GM10847 (cell line): ENCODE measurements around the gene SNAP47.

Experiments used
- POLR2A ChIP-seq: IDR thresholded peaks from 2 replicates; pipeline ENCODE4 v1.6.1; 2011; ENCODE audit not compliant: insufficient read length; ENCODE audit errors: extremely low read depth

The SNAP47 gene, protein sequence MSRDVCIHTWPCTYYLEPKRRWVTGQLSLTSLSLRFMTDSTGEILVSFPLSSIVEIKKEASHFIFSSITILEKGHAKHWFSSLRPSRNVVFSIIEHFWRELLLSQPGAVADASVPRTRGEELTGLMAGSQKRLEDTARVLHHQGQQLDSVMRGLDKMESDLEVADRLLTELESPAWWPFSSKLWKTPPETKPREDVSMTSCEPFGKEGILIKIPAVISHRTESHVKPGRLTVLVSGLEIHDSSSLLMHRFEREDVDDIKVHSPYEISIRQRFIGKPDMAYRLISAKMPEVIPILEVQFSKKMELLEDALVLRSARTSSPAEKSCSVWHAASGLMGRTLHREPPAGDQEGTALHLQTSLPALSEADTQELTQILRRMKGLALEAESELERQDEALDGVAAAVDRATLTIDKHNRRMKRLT

GRCh38 chr1:227734856-227735538 lies at the start of gene SNAP47, which contains the start of gene JMJD4:
Gene SNAP47 (plus strand): TSS chr1:227735435. CDS start chr1:227747737, 12,302 bp downstream.
Gene JMJD4 (minus strand): TSS chr1:227735302. CDS start chr1:227735273, 29 bp downstream.
- TF ChIP-seq POLR2A = peak; percentile 82

- TF ChIP-seq POLR2A = no peak
Measured at GRCh38 chr1:227685807-227686206, 49.4 kb upstream of the SNAP47 start.

GRCh38 chr1:227697321-227697864 lies 37.8 kb upstream of the SNAP47 start:
- TF ChIP-seq POLR2A = no peak

- no peak for TF ChIP-seq POLR2A
Measured at GRCh38 chr1:227707846-227708245, 27.4 kb upstream of the SNAP47 start.

DNA sequence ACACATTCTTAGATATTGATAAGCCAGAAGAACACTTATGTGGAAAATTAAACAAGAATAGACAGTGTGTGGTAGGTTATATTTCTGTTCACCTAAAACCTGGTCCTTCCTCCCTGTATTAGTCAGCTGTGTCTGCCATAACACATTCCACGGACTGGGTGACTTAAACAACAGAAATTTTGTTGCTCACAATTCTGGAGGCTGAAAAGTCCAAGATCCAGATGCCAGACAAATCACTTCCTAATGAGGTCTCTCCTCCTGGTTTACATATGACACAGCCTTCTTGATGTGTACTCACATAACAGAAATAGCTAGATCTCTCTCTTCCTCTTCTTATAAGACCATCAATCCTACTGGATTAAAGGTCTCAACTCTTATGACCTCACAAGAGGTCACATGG lies 25.8 kb upstream of the SNAP47 start:
- TF ChIP-seq POLR2A = no peak

GRCh38 chr1:227712648-227713047 lies 22.6 kb upstream of the SNAP47 start:
- no peak for TF ChIP-seq POLR2A

GRCh38 chr1:227718932-227719331 lies 16.3 kb upstream of the SNAP47 start:
- TF ChIP-seq POLR2A = no peak

- no peak for TF ChIP-seq POLR2A
Measured at GRCh38 chr1:227723474-227723873, 11.8 kb upstream of the SNAP47 start.

GRCh38 chr1:227725046-227725445 lies 10.2 kb upstream of the SNAP47 start:
- TF ChIP-seq POLR2A = no peak

- no peak for TF ChIP-seq POLR2A
Measured at GRCh38 chr1:227726318-227726717, 8.9 kb upstream of the SNAP47 start.

GRCh38 chr1:227726924-227727599 lies 8.2 kb upstream of the SNAP47 start:
- no peak for TF ChIP-seq POLR2A

- TF ChIP-seq POLR2A = peak; percentile 39
Measured at GRCh38 chr1:227728059-227728891, 7.0 kb upstream of the SNAP47 start.

DNA sequence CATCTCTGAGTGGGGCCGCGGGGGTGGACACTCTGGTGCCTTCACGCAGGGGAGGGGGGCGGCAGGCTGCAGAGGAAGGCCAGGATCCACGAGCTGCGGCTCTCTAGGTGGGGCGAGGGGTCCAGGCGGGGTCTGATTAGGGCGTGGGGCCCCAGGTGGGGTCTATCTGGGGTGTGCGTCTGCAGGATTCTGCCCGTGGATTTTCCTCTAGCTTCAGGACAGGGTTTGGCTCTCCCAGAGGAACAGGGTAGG lies 6.4 kb upstream of the SNAP47 start:
- peak; percentile 10 for TF ChIP-seq POLR2A

- no peak for TF ChIP-seq POLR2A
Measured at GRCh38 chr1:227729144-227729880, 5.9 kb upstream of the SNAP47 start.

DNA sequence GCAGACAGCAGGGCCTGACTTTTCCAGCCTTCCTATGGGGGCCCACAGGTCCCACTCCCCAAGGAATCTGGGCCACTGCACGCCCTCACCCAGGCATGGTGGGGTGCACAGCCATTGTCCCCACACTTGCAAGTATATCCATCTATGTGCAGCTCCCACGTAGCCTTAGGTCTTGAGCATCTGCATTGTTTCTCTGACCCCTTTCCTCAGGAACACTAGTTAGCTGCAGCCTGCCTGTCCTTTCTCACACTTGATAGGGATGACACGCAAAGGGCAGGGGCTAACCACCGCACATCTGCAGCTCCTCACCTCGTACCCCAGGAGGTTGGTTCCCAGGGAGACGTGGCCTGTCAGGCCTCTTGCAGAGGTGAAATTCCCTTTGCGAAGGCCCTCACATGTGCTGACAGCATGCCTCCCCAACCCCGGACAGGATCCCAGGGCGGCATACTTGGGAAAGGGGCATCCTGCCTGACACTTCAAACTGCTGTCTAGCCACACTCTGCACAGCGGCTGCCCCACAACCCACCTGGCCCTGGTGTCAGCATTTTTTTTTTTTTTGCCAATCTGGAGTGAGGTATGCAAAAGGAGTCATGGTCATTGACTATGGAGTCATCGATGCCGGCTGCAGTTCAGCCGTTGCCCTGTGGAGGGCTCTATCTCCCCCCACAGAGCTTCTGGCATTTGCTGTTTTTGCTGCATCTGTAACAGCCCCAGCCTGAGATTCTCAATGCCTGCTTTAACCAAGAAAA lies 5.2 kb upstream of the SNAP47 start:
- TF ChIP-seq POLR2A = no peak
